Osteoblast (primary cell): ENCODE results near the gene COL4A2. TPM values are rescaled to one million over a fixed set of nuclear protein-coding genes. Genes with fewer than 3 reads are reported as not detected.

Source experiments
- DNase-seq: peaks from one replicate; pipeline ENCODE4 v3.0.0; 2011; ENCODE audit warnings: low spot score, mixed read lengths; ENCODE audit not compliant: insufficient read length; ENCODE audit errors: missing footprints
- H2AFZ ChIP-seq: 2 replicates; pipeline ENCODE4 v1.6.0; 2011; ENCODE audit warnings: mild to moderate bottlenecking, low read length
- H3K27ac ChIP-seq: 2 replicates; pipeline ENCODE4 v1.5.1; 2011; ENCODE audit warnings: mild to moderate bottlenecking, low read depth, low read length, moderate library complexity
- H3K27me3 ChIP-seq: 2 replicates; pipeline ENCODE4 v1.6.0; 2012; ENCODE audit warnings: mild to moderate bottlenecking, control low read depth, inconsistent platforms, low read length, moderate library complexity; ENCODE audit not compliant: insufficient read depth
- H3K36me3 ChIP-seq: 2 replicates; pipeline ENCODE4 v1.5.1; 2011; ENCODE audit warnings: mild to moderate bottlenecking, low read length, control low read depth, moderate library complexity; ENCODE audit not compliant: insufficient read depth
- H3K4me1 ChIP-seq: 2 replicates; pipeline ENCODE4 v1.5.1; 2011; ENCODE audit warnings: mild to moderate bottlenecking, low read length, control low read depth, moderate library complexity; ENCODE audit not compliant: insufficient read depth
- H3K4me2 ChIP-seq: 2 replicates; pipeline ENCODE4 v1.6.0; 2011; ENCODE audit warnings: mild to moderate bottlenecking, low read length; ENCODE audit not compliant: insufficient read depth
- H3K4me3 ChIP-seq: fragments of 200-600 bp; sonication (generic); 3 replicates; pipeline ENCODE4 v1.5.1; 2012; ENCODE audit warnings: mild to moderate bottlenecking, low read length, inconsistent platforms; ENCODE audit not compliant: insufficient read depth
- H3K79me2 ChIP-seq: 2 replicates; pipeline ENCODE4 v1.6.0; 2012; ENCODE audit warnings: mild to moderate bottlenecking, low read length, control low read depth, inconsistent platforms; ENCODE audit not compliant: insufficient read depth
- H3K9me3 ChIP-seq: 2 replicates; pipeline ENCODE4 v1.5.1; 2011; ENCODE audit warnings: low read depth, low read length, control low read depth
- H4K20me1 ChIP-seq: 2 replicates; pipeline ENCODE4 v1.6.0; 2012; ENCODE audit warnings: mild to moderate bottlenecking, low read length, control low read depth; ENCODE audit not compliant: insufficient read depth
- CTCF ChIP-seq: IDR thresholded peaks from 2 replicates; pipeline ENCODE4 v1.5.1; 2011; ENCODE audit warnings: mild to moderate bottlenecking, low read depth, low read length, moderate library complexity; ENCODE audit errors: extremely low read depth
- total RNA-seq: library from RNA; depleted of rRNA; stranded (reverse); fragments of >200 nt; gene quantifications from 2 replicates; pipeline ENCODE4 v1.2.3, GENCODE V29; 2012

Gene COL4A2
- total RNA-seq, 1 donor, result 267 TPM

GRCh38 chr13:110268576-110269185, 38.4 kb upstream of the COL4A2 start:
- H2AFZ ChIP-seq, result no peak overlapping the region
- H3K27me3 ChIP-seq, result no peaks in the 10 kb centered on the region
- peaks cover 58% of the 10 kb centered on the region for H3K36me3 ChIP-seq
- no peaks in the 10 kb centered on the region for H3K4me1 ChIP-seq
- peaks cover 44% of the 10 kb centered on the region for H4K20me1 ChIP-seq
- TF ChIP-seq CTCF, result no peak
- no peak overlapping the region for H3K4me3 ChIP-seq
- no peak overlapping the region for H3K27ac ChIP-seq
- no peak for DNase-seq
- H3K9me3 ChIP-seq, result no peaks in the 10 kb centered on the region
- H3K79me2 ChIP-seq, result peaks cover 82% of the 10 kb centered on the region
- no peak overlapping the region for H3K4me2 ChIP-seq

DNA sequence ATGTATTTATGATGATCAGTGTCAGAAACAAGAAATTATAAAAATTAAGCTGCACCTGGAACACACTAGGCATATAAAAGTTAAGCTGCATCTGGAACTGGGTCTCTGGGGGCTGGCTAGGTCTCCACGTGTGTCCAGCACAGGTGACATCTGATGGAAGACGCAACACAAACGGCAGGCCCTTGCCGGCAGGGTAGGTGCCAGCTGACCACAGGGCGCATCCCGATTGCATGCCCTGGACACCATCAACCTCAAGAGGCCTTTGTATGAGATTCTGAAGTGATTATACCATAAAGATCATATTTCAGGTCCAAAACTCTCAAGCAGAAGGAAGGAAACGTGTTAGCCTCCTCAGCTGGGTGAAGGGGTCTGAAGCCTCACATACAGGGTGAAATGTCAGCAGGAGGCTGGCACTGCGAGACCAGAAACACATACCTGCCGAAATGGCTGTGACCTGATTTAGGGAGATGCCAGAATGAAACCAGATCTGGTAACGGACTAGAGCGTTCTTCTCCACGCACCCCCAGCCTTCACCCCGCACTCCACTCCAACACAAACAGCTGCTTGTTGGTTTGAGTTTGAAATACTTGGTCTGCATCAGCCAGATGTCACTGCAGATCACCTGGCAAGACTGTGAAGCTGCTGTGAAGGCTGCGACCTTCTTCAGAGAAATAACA, 37.4 kb upstream of the COL4A2 start:
- H3K9me3 ChIP-seq, result no peaks in the 10 kb centered on the region
- peaks cover 52% of the 10 kb centered on the region for H4K20me1 ChIP-seq
- no peak for TF ChIP-seq CTCF
- H3K4me2 ChIP-seq, result no peak overlapping the region
- no peak overlapping the region for H3K4me3 ChIP-seq
- no peak for DNase-seq
- no peak overlapping the region for H3K27ac ChIP-seq
- H3K4me1 ChIP-seq, result no peaks in the 10 kb centered on the region
- H2AFZ ChIP-seq, result no peak overlapping the region
- H3K27me3 ChIP-seq, result no peaks in the 10 kb centered on the region
- peaks cover 83% of the 10 kb centered on the region for H3K79me2 ChIP-seq
- peaks cover 55% of the 10 kb centered on the region for H3K36me3 ChIP-seq

DNA sequence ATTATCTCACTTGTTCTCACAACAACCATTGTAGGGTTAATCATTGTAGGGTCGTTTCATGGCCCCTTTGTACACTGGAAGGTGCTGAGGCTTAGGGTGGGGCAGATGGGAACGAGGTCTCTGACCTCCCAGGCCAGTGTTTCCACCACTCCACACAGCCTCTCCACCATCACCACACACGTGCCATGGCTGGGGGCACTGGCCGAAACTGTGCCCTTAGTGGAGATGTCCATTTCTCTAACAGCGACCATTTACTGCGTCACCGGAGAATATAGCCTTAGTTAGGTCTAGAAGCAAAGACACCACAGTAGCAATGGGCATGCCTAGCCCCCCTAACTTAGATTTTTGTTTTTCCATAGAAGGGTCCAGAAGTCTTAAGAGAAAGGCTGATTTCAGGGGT, 36.6 kb upstream of the COL4A2 start:
- no peaks in the 10 kb centered on the region for H3K4me1 ChIP-seq
- TF ChIP-seq CTCF, result no peak
- no peaks in the 10 kb centered on the region for H3K27me3 ChIP-seq
- H3K9me3 ChIP-seq, result no peaks in the 10 kb centered on the region
- peaks cover 61% of the 10 kb centered on the region for H4K20me1 ChIP-seq
- H3K79me2 ChIP-seq, result peaks cover 82% of the 10 kb centered on the region
- no peak overlapping the region for H3K27ac ChIP-seq
- H3K4me2 ChIP-seq, result no peak overlapping the region
- DNase-seq, result no peak
- no peak overlapping the region for H3K4me3 ChIP-seq
- no peak overlapping the region for H2AFZ ChIP-seq
- peaks cover 47% of the 10 kb centered on the region for H3K36me3 ChIP-seq

GRCh38 chr13:110271313-110271712, 35.8 kb upstream of the COL4A2 start:
- H3K36me3 ChIP-seq, result peaks cover 46% of the 10 kb centered on the region
- peaks cover 83% of the 10 kb centered on the region for H3K79me2 ChIP-seq
- no peak for TF ChIP-seq CTCF
- no peaks in the 10 kb centered on the region for H3K27me3 ChIP-seq
- H3K4me2 ChIP-seq, result no peak overlapping the region
- H3K9me3 ChIP-seq, result no peaks in the 10 kb centered on the region
- no peaks in the 10 kb centered on the region for H3K4me1 ChIP-seq
- H4K20me1 ChIP-seq, result peaks cover 67% of the 10 kb centered on the region
- no peak overlapping the region for H3K4me3 ChIP-seq
- no peak overlapping the region for H3K27ac ChIP-seq
- no peak for DNase-seq
- no peak overlapping the region for H2AFZ ChIP-seq
